HepG2 (cell line): ENCODE measurements around the gene CBLN3. TPM values are rescaled to one million over a fixed set of nuclear protein-coding genes. Genes with fewer than 3 reads are reported as not detected.

Experiments used
- CENPX ChIP-seq: sonication (generic); formaldehyde crosslinking; IDR thresholded peaks from 2 replicates; pipeline ENCODE4 v1.9.0; 2021; ENCODE audit warnings: mild to moderate bottlenecking, missing genetic modification reagents, moderate library complexity
- GFI1 ChIP-seq: sonication (generic); formaldehyde crosslinking; IDR thresholded peaks from 2 replicates; pipeline ENCODE4 v1.5.0; 2020; ENCODE audit warnings: missing genetic modification reagents, mild to moderate bottlenecking, borderline replicate concordance
- KIAA2018 ChIP-seq: sonication (generic); formaldehyde crosslinking; IDR thresholded peaks from 2 replicates; pipeline ENCODE4 v1.5.0; 2020; ENCODE audit warnings: mild to moderate bottlenecking, missing genetic modification reagents, borderline replicate concordance
- KLF9 ChIP-seq: IDR thresholded peaks from 2 replicates; pipeline ENCODE4 v1.6.1; 2016; ENCODE audit warnings: low read depth
- MATR3 ChIP-seq: sonication (generic); formaldehyde crosslinking; IDR thresholded peaks from 2 replicates; pipeline ENCODE4 v1.4.0; 2020; ENCODE audit warnings: missing genetic modification reagents
- MIXL1 ChIP-seq: IDR thresholded peaks from 2 replicates; pipeline ENCODE4 v1.6.1; 2016
- MYC ChIP-seq: sonication (generic); formaldehyde crosslinking; IDR thresholded peaks from 2 replicates; pipeline ENCODE4 v1.9.0; 2021; ENCODE audit warnings: missing genetic modification reagents, borderline replicate concordance
- PLSCR1 ChIP-seq: sonication (generic); formaldehyde crosslinking; IDR thresholded peaks from 2 replicates; pipeline ENCODE4 v1.5.0; 2020; ENCODE audit warnings: missing genetic modification reagents, mild to moderate bottlenecking, borderline replicate concordance
- POLR2A ChIP-seq, 2 experiments: IDR thresholded peaks; 2 replicates each; pipeline ENCODE4 v1.6.1; 2011; ENCODE audit warnings: low read depth in 2 of 2, low read length in 2 of 2, mild to moderate bottlenecking in 1 of 2, moderate library complexity in 1 of 2; ENCODE audit not compliant: insufficient read depth in 1 of 2
- SP1 ChIP-seq, 2 experiments: fragments of 450-650 bp in 1 of 2; sonication (generic) in 1 of 2; formaldehyde crosslinking in 1 of 2; IDR thresholded peaks; 2 replicates each; pipeline versions ENCODE4 v1.4.0 to v1.6.1; 2016 to 2020; ENCODE audit warnings: missing genetic modification reagents in 1 of 2
- TBX2 ChIP-seq: sonication (generic); formaldehyde crosslinking; IDR thresholded peaks from 2 replicates; pipeline ENCODE4 v1.5.0; 2020; ENCODE audit warnings: missing genetic modification reagents, mild to moderate bottlenecking, borderline replicate concordance
- ZBTB37 ChIP-seq: sonication (generic); formaldehyde crosslinking; IDR thresholded peaks from 2 replicates; pipeline ENCODE4 v1.4.0; 2020; ENCODE audit warnings: mild to moderate bottlenecking, missing genetic modification reagents
- ZFP41 ChIP-seq: sonication (generic); formaldehyde crosslinking; IDR thresholded peaks from 2 replicates; pipeline ENCODE4 v1.4.0; 2020; ENCODE audit warnings: mild to moderate bottlenecking, missing genetic modification reagents, borderline replicate concordance
- ZNF263 ChIP-seq: sonication (generic); formaldehyde crosslinking; IDR thresholded peaks from 2 replicates; pipeline ENCODE4 v1.4.0; 2020; ENCODE audit warnings: missing genetic modification reagents
- ZNF543 ChIP-seq: sonication (generic); formaldehyde crosslinking; IDR thresholded peaks from 2 replicates; pipeline ENCODE4 v1.4.0; 2020; ENCODE audit warnings: mild to moderate bottlenecking, missing genetic modification reagents
- ZNF598 ChIP-seq: sonication (generic); formaldehyde crosslinking; IDR thresholded peaks from 2 replicates; pipeline ENCODE4 v1.5.1; 2020; ENCODE audit warnings: mild to moderate bottlenecking, missing genetic modification reagents, borderline replicate concordance
- ZNF720 ChIP-seq: sonication (generic); formaldehyde crosslinking; IDR thresholded peaks from 2 replicates; pipeline ENCODE4 v1.4.0; 2020; ENCODE audit warnings: missing genetic modification reagents
- ZNF841 ChIP-seq: sonication (generic); formaldehyde crosslinking; IDR thresholded peaks from 2 replicates; pipeline ENCODE4 v1.8.1; 2023; ENCODE audit warnings: missing genetic modification reagents, borderline replicate concordance
- ZSCAN21 ChIP-seq: sonication (generic); formaldehyde crosslinking; IDR thresholded peaks from 2 replicates; pipeline ENCODE4 v1.8.0; 2022; ENCODE audit warnings: mild to moderate bottlenecking, missing genetic modification reagents, moderate library complexity, borderline replicate concordance
- polyA plus RNA-seq, 8 experiments: library from polyadenylated mRNA; depleted of rRNA in 3 of 8; stranded (reverse) in 7 of 8; unstranded in 1 of 8; fragments of >200 nt; fragmentation: Illumina TruSeq in 4 of 8; extraction: Trizol in 4 of 8; gene quantifications; 2 replicates each; pipeline versions ENCODE4 v1.2.1 to v1.2.3, GENCODE V29; 2011 to 2016; ENCODE audit warnings: low read depth in 4 of 8, missing spikeins in 1 of 8, mixed read lengths in 1 of 8; ENCODE audit not compliant: insufficient read depth in 1 of 8
- total RNA-seq, 5 experiments: library from RNA; depleted of rRNA; stranded (reverse); fragments of >200 nt; fragmentation: Illumina TruSeq; extraction: Trizol; gene quantifications; 2 replicates each; pipeline ENCODE4 v1.2.3, GENCODE V29; 2016; ENCODE audit warnings: low read depth in 1 of 5

Gene CBLN3
- total and polyA plus RNA-seq, 2 of the 13 experiments (the other 11 are each of a cell fraction or from before 2014, with no cell fraction given), result 0.66 to 0.98 TPM

- TF ChIP-seq ZBTB37 (CRISPR knock-in tag), result no peak
- peak; percentile 92 for TF ChIP-seq MYC (CRISPR knock-in tag)
- no peak for TF ChIP-seq ZNF720 (CRISPR knock-in tag)
- no peak for TF ChIP-seq ZSCAN21 (CRISPR knock-in tag)
- no peak for TF ChIP-seq SP1 (IDR thresholded peaks at IDR 0.05)
- TF ChIP-seq SP1 (CRISPR knock-in tag; IDR thresholded peaks at IDR 0.05), result no peak
- TF ChIP-seq ZFP41 (CRISPR knock-in tag), result 0 out of 2 replicates have a peak, but pooled peaks have one; percentile 7
- TF ChIP-seq ZNF263 (CRISPR knock-in tag), result peak; percentile 15; the same call in 1 of the 2 replicates
- no peak for TF ChIP-seq TBX2 (CRISPR knock-in tag)
- no peak for TF ChIP-seq POLR2A (IDR thresholded peaks at IDR 0.05; ENCODE audit: insufficient read depth in 1 of 2, low read depth in 2 of 2, low read length in 2 of 2)
- no peak for TF ChIP-seq PLSCR1
- no peak for TF ChIP-seq ZNF841 (CRISPR knock-in tag)
- peak; percentile 62; the same call in 1 of the 2 replicates for TF ChIP-seq KIAA2018
- TF ChIP-seq MIXL1 (CRISPR knock-in tag), result no peak
- TF ChIP-seq MATR3 (CRISPR knock-in tag), result no peak
- peak; percentile 80; the same call in 1 of the 2 replicates for TF ChIP-seq ZNF598 (CRISPR knock-in tag)
- peak; percentile 42; the same call in 1 of the 2 replicates for TF ChIP-seq KLF9 (CRISPR knock-in tag)
- TF ChIP-seq CENPX, result no peak
- TF ChIP-seq GFI1 (CRISPR knock-in tag), result no peak
- 0 out of 2 replicates have a peak, but pooled peaks have one; percentile 4 for TF ChIP-seq ZNF543 (CRISPR knock-in tag)
Observed at GRCh38 chr14:24427537-24428508, 1.6 kb downstream of the CBLN3 start (continued).
